Endodermal cell (in vitro differentiated cells): Measurements from ENCODE around the gene INCENP. TPM values are rescaled to one million over a fixed set of nuclear protein-coding genes. Genes with fewer than 3 reads are reported as not detected.
"Not testable (repeated sequence)": the region's sequence is repeated elsewhere in the genome, so short reads cannot be mapped to it uniquely, and the experiment has no call there.

ENCODE experiments used
- DNase-seq: peaks from one replicate; pipeline ENCODE4 v3.0.0-alpha.2; 2017
- H3K27ac ChIP-seq: 2 replicates; pipeline ENCODE4 v1.5.1; 2013; ENCODE audit warnings: mild to moderate bottlenecking, low read depth, low read length, moderate library complexity
- H3K27me3 ChIP-seq: 2 replicates; pipeline ENCODE4 v1.6.1; 2013; ENCODE audit warnings: mild to moderate bottlenecking, low read length, moderate library complexity; ENCODE audit not compliant: insufficient read depth, control insufficient read depth, poor library complexity, severe bottlenecking
- H3K36me3 ChIP-seq: 2 replicates; pipeline ENCODE4 v1.7.0; 2013; ENCODE audit warnings: mild to moderate bottlenecking, low read length, moderate library complexity; ENCODE audit not compliant: control insufficient read depth, insufficient read depth
- H3K4me1 ChIP-seq: one replicate; pipeline ENCODE4 v1.7.0; 2013; ENCODE audit warnings: low read length; ENCODE audit not compliant: control insufficient read depth, insufficient read depth
- H3K4me3 ChIP-seq: 2 replicates; pipeline ENCODE4 v1.5.1; 2013; ENCODE audit warnings: mild to moderate bottlenecking, low read length, moderate library complexity
- H3K9ac ChIP-seq: 2 replicates; pipeline ENCODE4 v1.6.1; 2013; ENCODE audit warnings: mild to moderate bottlenecking, low read length, moderate library complexity; ENCODE audit not compliant: poor library complexity, severe bottlenecking; ENCODE audit errors: extremely low read depth
- H3K9me3 ChIP-seq: 2 replicates; pipeline ENCODE4 v1.6.1; 2013; ENCODE audit warnings: mild to moderate bottlenecking, low read length, moderate library complexity; ENCODE audit not compliant: control insufficient read depth
- H3K27ac Mint-ChIP-seq: 2 replicates; pipeline ENCODE4 v1.8.0; 2020; ENCODE audit warnings: mixed read lengths
- H3K27me3 Mint-ChIP-seq: 2 replicates; pipeline ENCODE4 v1.8.0; 2021; ENCODE audit warnings: mild to moderate bottlenecking, mixed read lengths; ENCODE audit not compliant: insufficient read depth
- H3K36me3 Mint-ChIP-seq: 2 replicates; pipeline ENCODE4 v1.8.0; 2020; ENCODE audit warnings: low read depth, mixed read lengths
- H3K4me1 Mint-ChIP-seq: 2 replicates; pipeline ENCODE4 v1.8.0; 2020; ENCODE audit warnings: mixed read lengths
- H3K4me3 Mint-ChIP-seq: 2 replicates; pipeline ENCODE4 v1.8.0; 2020; ENCODE audit warnings: mild to moderate bottlenecking, moderate library complexity, mixed read lengths
- H3K9me3 Mint-ChIP-seq: 2 replicates; pipeline ENCODE4 v1.8.0; 2020; ENCODE audit warnings: mild to moderate bottlenecking, mixed read lengths
- WGBS, 2 experiments: methylation state at CpG; one replicate each; pipeline versions ENCODE4 v1.1.5 to v1.1.7; 2013; ENCODE audit warnings: missing lambda C conversion rate in 2 of 2, mixed read lengths in 1 of 2; ENCODE audit not compliant: insufficient coverage in 1 of 2, insufficient read length in 1 of 2; 5-methylcytosine and 5-hydroxymethylcytosine counted together
- total RNA-seq, 2 donors: library from RNA; stranded (reverse); fragmentation: NEBNext Ultra II Directional in 1 of 2; extraction: Animal tissue kit (Norgen Biotek cat#: 25700) in 1 of 2; gene quantifications; 2 replicates in 1 of 2; 3 replicates in 1 of 2; pipeline ENCODE4 v1.2.1, GENCODE V29; 2021
- TF ChIP-seq, protein P1 (sequence below): fragments of 200-600 bp; sonication (generic); conservative IDR thresholded peaks from 2 replicates; pipeline ENCODE4 v1.5.0; 2021; ENCODE audit warnings: antibody characterized with exemption, mild to moderate bottlenecking

INCENP gene
- total RNA-seq, 2 donors from 2014 or later = 58.1 to 115 TPM

DNA sequence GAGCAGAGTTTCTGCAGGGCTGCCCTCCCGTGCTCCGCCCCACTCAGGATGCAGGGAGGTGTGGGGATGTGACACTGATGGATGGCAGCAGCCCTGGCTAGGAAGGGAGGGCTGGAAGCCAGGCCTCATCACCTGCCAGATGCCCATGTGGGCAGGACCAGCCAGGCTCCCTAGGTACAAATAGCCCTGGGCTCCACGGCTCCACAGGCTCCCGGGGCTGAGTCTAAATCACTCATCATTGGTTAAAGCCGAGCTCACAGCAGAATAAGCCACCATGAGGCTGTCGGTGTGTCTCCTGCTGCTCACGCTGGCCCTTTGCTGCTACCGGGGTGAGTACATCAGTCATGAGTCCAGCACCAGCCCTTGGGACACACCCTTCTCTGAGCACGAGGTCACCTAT, 66.2 kb downstream of the INCENP start, which contains the start of gene SCGB1D1:
SCGB1D1 (plus strand) TSS at position 206 of the 400 bp plus-strand sequence; CDS start at position 275, 69 bp downstream.
- Histone ChIP-seq H3K4me1 (no peaks in the 10 kb centered on the region), H3K9me3 (no peaks in the 10 kb centered on the region), H3K27ac (no peak within 1 kb of the TSS), H3K36me3 (no peaks in the 10 kb centered on the region), H3K27me3 (peaks cover 12% of the 10 kb centered on the region), H3K4me3 (no peak within 1 kb of the TSS), H3K9ac (no peak within 1 kb of the TSS)
- H3K4me3 Mint-ChIP-seq = no peak within 1 kb of the TSS
- no peaks in the 10 kb centered on the region for H3K36me3 Mint-ChIP-seq
- peaks cover 3% of the 10 kb centered on the region for H3K4me1 Mint-ChIP-seq
- no peaks in the 10 kb centered on the region for H3K9me3 Mint-ChIP-seq
- peak; percentile 28 for DNase-seq
- H3K27me3 Mint-ChIP-seq = peaks cover 4% of the 10 kb centered on the region
- TF ChIP-seq, protein P1, sequence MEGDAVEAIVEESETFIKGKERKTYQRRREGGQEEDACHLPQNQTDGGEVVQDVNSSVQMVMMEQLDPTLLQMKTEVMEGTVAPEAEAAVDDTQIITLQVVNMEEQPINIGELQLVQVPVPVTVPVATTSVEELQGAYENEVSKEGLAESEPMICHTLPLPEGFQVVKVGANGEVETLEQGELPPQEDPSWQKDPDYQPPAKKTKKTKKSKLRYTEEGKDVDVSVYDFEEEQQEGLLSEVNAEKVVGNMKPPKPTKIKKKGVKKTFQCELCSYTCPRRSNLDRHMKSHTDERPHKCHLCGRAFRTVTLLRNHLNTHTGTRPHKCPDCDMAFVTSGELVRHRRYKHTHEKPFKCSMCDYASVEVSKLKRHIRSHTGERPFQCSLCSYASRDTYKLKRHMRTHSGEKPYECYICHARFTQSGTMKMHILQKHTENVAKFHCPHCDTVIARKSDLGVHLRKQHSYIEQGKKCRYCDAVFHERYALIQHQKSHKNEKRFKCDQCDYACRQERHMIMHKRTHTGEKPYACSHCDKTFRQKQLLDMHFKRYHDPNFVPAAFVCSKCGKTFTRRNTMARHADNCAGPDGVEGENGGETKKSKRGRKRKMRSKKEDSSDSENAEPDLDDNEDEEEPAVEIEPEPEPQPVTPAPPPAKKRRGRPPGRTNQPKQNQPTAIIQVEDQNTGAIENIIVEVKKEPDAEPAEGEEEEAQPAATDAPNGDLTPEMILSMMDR = no peak
- H3K27ac Mint-ChIP-seq = no peak within 1 kb of the TSS
- 81 to 84% methylated on average over 4 to 9 of the region's 9 CpGs for WGBS, 2 experiments

DNA sequence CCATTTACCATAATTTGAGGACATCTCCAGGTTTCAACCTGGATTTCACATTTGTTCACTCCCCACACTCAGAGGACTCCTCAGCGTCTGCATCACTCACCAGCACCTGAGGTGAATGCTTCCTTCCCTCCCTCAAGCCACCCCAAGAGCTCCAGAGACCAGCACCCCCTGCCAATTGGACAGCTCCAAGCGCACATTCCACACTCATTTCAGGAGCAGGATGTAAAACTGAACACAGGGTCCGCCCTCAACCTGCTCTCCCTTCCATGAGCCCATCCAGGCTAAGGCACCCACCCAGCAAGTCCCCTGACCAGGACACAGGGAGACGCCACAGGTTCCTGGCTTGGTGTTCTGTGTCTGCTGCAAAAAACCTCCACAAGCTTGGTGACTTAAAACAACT, 70.1 kb downstream of the INCENP start:
- H3K9me3 Mint-ChIP-seq = no peaks in the 10 kb centered on the region
- no peak overlapping the region for H3K27ac Mint-ChIP-seq
- H3K4me3 Mint-ChIP-seq = no peak overlapping the region
- no peaks in the 10 kb centered on the region for H3K36me3 Mint-ChIP-seq
- Histone ChIP-seq H3K36me3 (no peaks in the 10 kb centered on the region), H3K27ac (no peak overlapping the region), H3K9ac (no peak overlapping the region), H3K4me3 (no peak overlapping the region), H3K9me3 (no peaks in the 10 kb centered on the region), H3K4me1 (no peaks in the 10 kb centered on the region), H3K27me3 (peaks cover 12% of the 10 kb centered on the region)
- peaks cover 4% of the 10 kb centered on the region for H3K27me3 Mint-ChIP-seq
- TF ChIP-seq, protein P1 = no peak
- H3K4me1 Mint-ChIP-seq = peaks cover 15% of the 10 kb centered on the region
- DNase-seq = peak; percentile 84
- 84 to 89% methylated on average over 3 to 4 of the region's 4 CpGs for WGBS, 2 experiments

DNA sequence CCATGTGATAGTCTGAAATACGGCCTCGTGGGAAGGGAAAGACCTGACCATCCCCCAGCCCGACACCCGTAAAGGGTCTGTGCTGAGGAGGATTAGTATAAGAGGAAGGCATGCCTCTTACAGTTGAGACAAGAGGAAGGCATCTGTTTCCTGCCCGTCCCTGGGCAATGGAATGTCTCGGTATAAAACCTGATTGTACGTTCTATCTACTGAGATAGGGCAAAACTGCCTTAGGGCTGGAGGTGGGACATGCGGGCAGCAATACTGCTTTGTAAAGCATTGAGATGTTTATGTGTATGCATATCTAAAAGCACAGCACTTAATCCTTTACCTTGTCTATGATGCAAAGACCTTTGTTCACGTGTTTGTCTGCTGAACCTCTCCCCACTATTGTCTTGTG, 71.2 kb downstream of the INCENP start:
- not testable (repeated sequence) for H3K4me3 ChIP-seq, H3K9me3 ChIP-seq, H3K27me3 Mint-ChIP-seq, H3K9me3 Mint-ChIP-seq, DNase-seq, H3K27ac Mint-ChIP-seq, H3K36me3 Mint-ChIP-seq, H3K4me3 Mint-ChIP-seq, H3K27ac ChIP-seq, H3K9ac ChIP-seq, H3K4me1 ChIP-seq, H3K36me3 ChIP-seq
- WGBS, 2 experiments = 18 to 40% methylated on average over 1 to 3 of the region's 9 CpGs
- H3K27me3 ChIP-seq = peaks cover 12% of the 10 kb centered on the region
- H3K4me1 Mint-ChIP-seq = peaks cover 15% of the 10 kb centered on the region

DNA sequence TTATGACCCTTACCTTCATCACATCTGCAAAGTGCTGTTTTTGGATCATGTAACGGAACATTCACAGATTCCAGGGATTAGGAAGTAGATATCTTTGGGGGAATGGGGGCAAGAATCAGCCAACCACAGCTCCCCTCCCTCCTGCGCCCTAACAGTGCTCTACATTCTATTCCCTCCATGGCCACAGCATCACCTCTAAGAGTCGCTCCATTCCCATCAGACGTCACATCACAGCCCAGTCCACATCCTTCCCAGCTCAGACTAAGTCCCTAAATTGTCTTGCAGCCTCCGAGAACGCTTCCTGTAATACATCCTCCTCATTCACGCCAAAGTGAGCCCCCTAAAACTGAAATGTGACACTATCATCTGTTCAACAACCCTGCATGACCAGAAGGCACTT, 72.1 kb downstream of the INCENP start:
- no peaks in the 10 kb centered on the region for H3K27me3 Mint-ChIP-seq
- DNase-seq = no peak

DNA sequence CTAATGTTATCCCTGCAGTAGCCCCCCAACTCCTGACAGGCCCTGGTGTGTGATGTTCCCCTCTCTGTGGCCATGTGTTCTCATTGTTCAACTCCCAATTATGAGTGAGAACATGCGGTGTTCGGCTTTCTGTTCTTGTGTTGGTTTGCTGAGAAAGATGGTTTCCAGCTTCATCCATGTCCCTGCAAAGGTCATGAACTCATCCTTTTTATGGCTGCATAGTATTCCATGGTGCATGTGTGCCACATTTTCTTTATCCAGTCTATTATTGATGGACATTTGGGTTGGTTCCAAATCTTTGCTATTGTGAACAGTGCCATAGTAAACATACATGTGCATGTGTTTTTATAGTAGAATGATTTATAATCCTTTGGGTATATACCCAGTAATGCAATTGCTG, 73.6 kb downstream of the INCENP start:
- not testable (repeated sequence) for H3K9ac ChIP-seq, H3K4me3 Mint-ChIP-seq, H3K9me3 Mint-ChIP-seq, H3K27me3 ChIP-seq, H3K27ac ChIP-seq, DNase-seq, H3K36me3 ChIP-seq, H3K4me1 ChIP-seq, H3K27ac Mint-ChIP-seq, H3K4me3 ChIP-seq, H3K27me3 Mint-ChIP-seq, H3K36me3 Mint-ChIP-seq, H3K9me3 ChIP-seq
- peaks cover 15% of the 10 kb centered on the region for H3K4me1 Mint-ChIP-seq
- WGBS, 2 experiments = 72 to 90% methylated on average over 2 of the region's 2 CpGs

More for the DNA sequence above, 72.1 kb downstream of the INCENP start:
- Histone ChIP-seq H3K36me3 (no peaks in the 10 kb centered on the region), H3K4me1 (no peaks in the 10 kb centered on the region), H3K9ac (no peak overlapping the region), H3K4me3 (no peak overlapping the region), H3K9me3 (no peaks in the 10 kb centered on the region), H3K27me3 (peaks cover 12% of the 10 kb centered on the region), H3K27ac (no peak overlapping the region)
- TF ChIP-seq, protein P1 = peak; percentile 37
- Mint-ChIP-seq H3K4me1 (peaks cover 15% of the 10 kb centered on the region), H3K4me3 (no peak overlapping the region), H3K27ac (no peak overlapping the region), H3K36me3 (no peaks in the 10 kb centered on the region), H3K9me3 (no peaks in the 10 kb centered on the region)
- WGBS, 2 experiments = 90 to 91% methylated on average over 4 to 7 of the region's 7 CpGs
